Brain microvascular endothelial cell (primary cell): ENCODE measurements around the gene ZSCAN30.

Experiments used
- DNase-seq: peaks from one replicate; pipeline ENCODE4 v3.0.0-alpha.2; 2020
- H3K27ac ChIP-seq: fragments of 250-450 bp; sonication (Bioruptor Pico); 2 replicates; pipeline ENCODE4 v1.5.1; 2020; ENCODE audit warnings: mild to moderate bottlenecking, moderate library complexity
- H3K27me3 ChIP-seq: fragments of 250-450 bp; sonication (Bioruptor Pico); replicated peaks from 2 replicates; pipeline ENCODE4 v1.5.1; 2020; ENCODE audit warnings: mild to moderate bottlenecking
- H3K36me3 ChIP-seq: fragments of 250-450 bp; sonication (Bioruptor Pico); replicated peaks from 2 replicates; pipeline ENCODE4 v1.5.1; 2020; ENCODE audit warnings: mild to moderate bottlenecking
- H3K4me3 ChIP-seq: 2 replicates; pipeline ENCODE4 v1.5.1; 2011; ENCODE audit warnings: low read depth, mild to moderate bottlenecking, control low read depth, low read length, moderate library complexity
- CTCF ChIP-seq: IDR thresholded peaks from 2 replicates; pipeline ENCODE4 v1.5.1; 2011; ENCODE audit warnings: low read depth, mild to moderate bottlenecking, moderate library complexity, low read length, control low read depth, inconsistent platforms; ENCODE audit errors: missing control alignments
- in situ Hi-C: cut with HindIII; loops from 2 replicates; pipeline ENCODE4 v1.10.0; 2017; ENCODE audit warnings: low sequenced_read_pairs, low pct_ligation_motif_present

The ZSCAN30 gene

GRCh38 chr18:35311496-35311895 lies 21.5 kb upstream of the ZSCAN30 start:
- Histone ChIP-seq H3K27me3 (no peaks in the 10 kb centered on the region), H3K27ac (no peak overlapping the region), H3K4me3 (no peak overlapping the region), H3K36me3 (peaks cover 11% of the 10 kb centered on the region)
- TF ChIP-seq CTCF = no peak
- DNase-seq = peak; percentile 26
- in situ Hi-C loops = no loop called here

GRCh38 chr18:35306588-35307250 lies 16.7 kb upstream of the ZSCAN30 start:
- no peak for DNase-seq
- H3K27me3 ChIP-seq = no peaks in the 10 kb centered on the region
- no peak for TF ChIP-seq CTCF
- H3K27ac ChIP-seq = no peak overlapping the region
- peaks cover 30% of the 10 kb centered on the region for H3K36me3 ChIP-seq
- no peak overlapping the region for H3K4me3 ChIP-seq
- in situ Hi-C loops = no loop called here

GRCh38 chr18:35303610-35304009 lies 13.6 kb upstream of the ZSCAN30 start:
- Histone ChIP-seq H3K36me3 (peaks cover 39% of the 10 kb centered on the region), H3K27me3 (no peaks in the 10 kb centered on the region), H3K4me3 (no peak overlapping the region), H3K27ac (no peak overlapping the region)
- no peak for TF ChIP-seq CTCF
- in situ Hi-C loops = no loop called here
- DNase-seq = no peak

GRCh38 chr18:35296060-35296459 lies 6.0 kb upstream of the ZSCAN30 start:
- no peak for TF ChIP-seq CTCF
- Histone ChIP-seq H3K27ac (no peak overlapping the region), H3K36me3 (peaks cover 13% of the 10 kb centered on the region), H3K4me3 (no peak overlapping the region), H3K27me3 (no peaks in the 10 kb centered on the region)
- in situ Hi-C loops = no loop called here
- DNase-seq = no peak

- no peak for DNase-seq
- no peaks in the 10 kb centered on the region for H3K27me3 ChIP-seq
- no peak overlapping the region for H3K27ac ChIP-seq
- H3K4me3 ChIP-seq = peak overlapping the region; percentile 90
- TF ChIP-seq CTCF = no peak
- H3K36me3 ChIP-seq = peaks cover 5% of the 10 kb centered on the region
- in situ Hi-C loops = no loop called here
Measured at GRCh38 chr18:35291166-35291565, 1.1 kb upstream of the ZSCAN30 start.

- no peaks in the 10 kb centered on the region for H3K27me3 ChIP-seq
- no peak for DNase-seq
Measured at GRCh38 chr18:35289727-35290093, 319 bp downstream of the ZSCAN30 start.

More at GRCh38 chr18:35289727-35290093, 319 bp downstream of the ZSCAN30 start:
- in situ Hi-C loops = no loop called here
- Histone ChIP-seq H3K27ac (peak overlapping the region; percentile 63), H3K36me3 (no peaks in the 10 kb centered on the region), H3K4me3 (peak overlapping the region; percentile 90)
- no peak for TF ChIP-seq CTCF
